ENCODE measurements around the gene CASQ1.

The CASQ1 gene

GRCh38 chr1:160178731-160179130 is 11.6 kb upstream of the CASQ1 start:
- TF ChIP-seq ZFX (IDR thresholded peaks at IDR 0.05) (no peak), CTCF (conservative IDR thresholded peaks at IDR 0.05) (no peak)
- no peak overlapping the region for H3K27ac ChIP-seq

- TF ChIP-seq ZFX (IDR thresholded peaks at IDR 0.05) = no peak
- no peak for TF ChIP-seq CTCF (conservative IDR thresholded peaks at IDR 0.05)
- no peak overlapping the region for H3K27ac ChIP-seq
Measured at GRCh38 chr1:160179336-160179735, 11.0 kb upstream of the CASQ1 start.

GRCh38 chr1:160186246-160186645 is 4.1 kb upstream of the CASQ1 start:
- no peak for TF ChIP-seq ZFX (IDR thresholded peaks at IDR 0.05)
- TF ChIP-seq CTCF (conservative IDR thresholded peaks at IDR 0.05) = no peak

DNA sequence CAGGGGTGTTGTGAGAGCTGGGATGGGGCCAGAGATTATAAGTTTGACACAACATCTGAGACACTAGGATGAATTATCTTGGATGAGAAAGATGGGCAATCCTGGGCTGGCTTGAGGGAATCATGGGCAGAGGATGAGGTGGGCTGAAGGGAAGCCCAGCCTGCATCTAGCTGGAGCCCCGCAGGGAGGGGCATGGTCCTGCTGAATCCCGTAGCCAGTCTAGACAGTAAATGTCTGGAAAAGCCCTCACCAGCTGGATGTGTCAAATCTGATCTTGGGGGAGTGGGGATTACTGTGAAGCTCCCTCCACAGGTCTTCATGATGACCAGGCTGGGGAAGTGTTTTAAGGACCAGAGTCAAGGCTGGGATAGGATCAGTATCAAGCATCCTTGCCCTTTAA is 3.6 kb upstream of the CASQ1 start:
- no peak overlapping the region for H3K27ac ChIP-seq
- TF ChIP-seq CTCF (conservative IDR thresholded peaks at IDR 0.05) (no peak), ZFX (IDR thresholded peaks at IDR 0.05) (no peak)

More at GRCh38 chr1:160186246-160186645, 4.1 kb upstream of the CASQ1 start:
- H3K27ac ChIP-seq = no peak overlapping the region

GRCh38 chr1:160187407-160187806 is 3.0 kb upstream of the CASQ1 start:
- H3K27ac ChIP-seq = no peak overlapping the region
- TF ChIP-seq CTCF (conservative IDR thresholded peaks at IDR 0.05) = no peak
- TF ChIP-seq ZFX (IDR thresholded peaks at IDR 0.05) = no peak

DNA sequence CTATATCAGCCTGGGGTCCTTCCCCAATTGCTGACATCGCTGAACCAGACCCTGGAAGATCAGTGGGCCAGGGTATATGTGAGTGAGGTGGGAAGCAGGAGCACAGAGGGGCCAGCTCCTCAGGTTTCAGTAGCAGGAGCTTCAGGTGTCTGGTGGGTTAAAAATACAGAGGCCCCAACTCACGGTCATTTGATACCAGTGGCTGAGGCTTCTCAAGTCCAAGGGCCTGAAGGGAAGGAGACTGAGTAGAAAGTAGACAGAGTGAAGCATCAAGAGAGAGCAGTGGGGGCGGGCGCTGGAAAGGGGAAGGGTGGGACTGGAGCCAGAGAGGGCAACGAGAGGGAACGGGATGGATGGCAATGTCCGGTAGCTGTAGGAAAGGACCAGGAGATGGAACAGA is 2.0 kb upstream of the CASQ1 start:
- no peak overlapping the region for H3K27ac ChIP-seq
- TF ChIP-seq CTCF (conservative IDR thresholded peaks at IDR 0.05) (no peak), ZFX (IDR thresholded peaks at IDR 0.05) (no peak)

GRCh38 chr1:160191756-160192155 is 1.4 kb downstream of the CASQ1 start:
- H3K27ac ChIP-seq = no peak overlapping the region
- TF ChIP-seq ZFX (IDR thresholded peaks at IDR 0.05) (no peak), CTCF (conservative IDR thresholded peaks at IDR 0.05) (no peak)

All from C4-2B (cell line).